ENCODE results near the gene RNF187. TPM values are rescaled to one million over a fixed set of nuclear protein-coding genes. Genes with fewer than 3 reads are reported as not detected.

The RNF187 gene
- total and polyA plus RNA-seq, 2 of the 4 experiments (the other 2 are of a cell fraction) = 14.0 to 55.4 TPM

DNA sequence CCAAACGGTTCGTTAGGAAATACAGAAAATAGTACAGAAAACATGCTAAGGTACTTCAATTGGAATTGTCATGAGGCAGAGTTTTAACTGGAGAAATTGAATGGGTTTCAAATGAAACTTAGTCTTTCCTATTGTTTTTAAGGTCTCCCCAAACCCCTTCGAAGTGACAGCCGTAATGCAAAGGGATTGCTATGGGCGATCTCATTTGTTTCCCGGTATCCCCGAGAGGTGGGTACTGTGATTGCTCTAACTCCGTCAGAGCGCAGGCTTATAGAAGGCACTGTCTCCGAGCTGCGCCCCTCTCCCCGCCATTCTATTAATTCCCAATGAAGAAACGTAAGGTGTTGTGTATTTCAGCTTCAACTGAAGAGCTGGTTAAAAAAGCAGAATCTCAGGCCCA is 22.0 kb upstream of the RNF187 start:
- intact Hi-C loops (cut with micrococcal nuclease) = no loop called here
- no peak overlapping the region for H3K23ac ChIP-seq (ENCODE audit: low read depth, low read length)
- no peaks in the 10 kb centered on the region for H3K9me1 ChIP-seq (ENCODE audit: insufficient read depth, low read length)
- H3K79me1 ChIP-seq (ENCODE audit: low read depth in 1 of 2, low read length in 2 of 2) = no peaks in the 10 kb centered on the region
- H3K36me3 ChIP-seq (ENCODE audit: control insufficient read depth, insufficient read depth, low read length) = no peaks in the 10 kb centered on the region
- ChIA-PET POLR2A (ENCODE audit: unreplicated experiment) (no interaction called here), CTCF (interaction anchor here (1.2 kb wide), 2 partner anchors 14 to 72 kb away, joined by 3 to 4 read pairs; no protein-coding TSS in a partner anchor)
- no CpG with 5 or more reads among the region's 13 CpGs for whole genome bisulfite sequencing, 2 experiments (ENCODE audit: extremely low coverage in 2 of 2, insufficient read length in 1 of 2)
- ATAC-seq (ENCODE audit: low read depth) (no peak), DNase-seq (no peak)
- no peaks in the 10 kb centered on the region for H3K9me3 ChIP-seq (ENCODE audit: control insufficient read depth, insufficient read depth, low read length)
- no peak overlapping the region for H3K27ac ChIP-seq (ENCODE audit: insufficient read depth, low read length)
- H3K56ac ChIP-seq (ENCODE audit: extremely low read depth, insufficient read depth, low read length) = no peak overlapping the region
- no peak overlapping the region for H4K5ac ChIP-seq (ENCODE audit: low read depth, low read length)
- no peak overlapping the region for H2AK5ac ChIP-seq (ENCODE audit: low read depth, low read length)
- no peak overlapping the region for H3K9ac ChIP-seq (ENCODE audit: low read depth, low read length)
- H3K4me1 ChIP-seq (ENCODE audit: control insufficient read depth, insufficient read depth, low read length) = no peaks in the 10 kb centered on the region; the same call in 1 of the 2 replicates
- no peak overlapping the region for H3K14ac ChIP-seq (replicated peaks; ENCODE audit: low read depth, low read length)
- peak overlapping the region; percentile 73 to 75; a peak in 1 of 4 replicates for H4K8ac ChIP-seq (ENCODE audit: low read depth in 2 of 2, low read length in 2 of 2)
- peaks cover 31% of the 10 kb centered on the region for H3K27me3 ChIP-seq (ENCODE audit: control insufficient read depth, insufficient read depth, low read length)
- no peaks in the 10 kb centered on the region for H4K20me1 ChIP-seq (ENCODE audit: insufficient read depth, low read length)
- H2AK9ac ChIP-seq (replicated peaks; ENCODE audit: low read depth, low read length, poor library complexity) = no peak overlapping the region
- peak overlapping the region; percentile 92 for H2AFZ ChIP-seq (replicated peaks; ENCODE audit: low read length, poor library complexity)
- H2BK120ac ChIP-seq (ENCODE audit: low read depth, low read length) = no peak overlapping the region
- no peak overlapping the region for H4K91ac ChIP-seq (ENCODE audit: insufficient read depth, low read depth, low read length)
- in situ Hi-C loops (cut with MboI; ENCODE audit: low sequenced_read_pairs) = no loop called here
- no peak overlapping the region for H2BK20ac ChIP-seq (ENCODE audit: low read depth, low read length)
- H3K4me3 ChIP-seq (ENCODE audit: insufficient read depth, low read depth, low read length) = peak overlapping the region; percentile 54; the same call in 1 of the 2 replicates
- no TSS peak for BruUV-seq (replicated peaks)
- H2BK5ac ChIP-seq (ENCODE audit: low read depth, low read length, poor library complexity, severe bottlenecking) = no peak overlapping the region
- no peak overlapping the region for H3K4ac ChIP-seq (ENCODE audit: low read depth, low read length)
- peak overlapping the region; percentile 89 for H3K4me2 ChIP-seq (ENCODE audit: low read depth, low read length)
- no peak overlapping the region for H3K18ac ChIP-seq (ENCODE audit: low read depth, low read length)
- no peak overlapping the region for H2BK15ac ChIP-seq (ENCODE audit: low read depth, low read length)
- dilution Hi-C loops (cut with HindIII; ENCODE audit: low sequenced_read_pairs, unreplicated experiment) = no loop called here
- TF ChIP-seq RFX5 (IDR thresholded peaks at IDR 0.05; ENCODE audit: low read depth, low read length) (no peak), SMC3 (IDR thresholded peaks at IDR 0.05; ENCODE audit: low read depth, low read length) (no peak), POLR2A (IDR thresholded peaks at IDR 0.05; ENCODE audit: low read depth, low read length) (no peak), RCOR1 (IDR thresholded peaks at IDR 0.05; ENCODE audit: insufficient replicate concordance, low read length) (no peak), CHD1 (IDR thresholded peaks at IDR 0.05; ENCODE audit: low read depth, low read length) (no peak), MXI1 (IDR thresholded peaks at IDR 0.05; ENCODE audit: borderline replicate concordance, low read depth, low read length) (no peak)
